MV-4-11 (cell line): ENCODE measurements around the gene OR6M1.

Source experiments
- DNase-seq: peaks from one replicate; lab custom pipeline; 2025; lab: John Stamatoyannopoulos, UW

OR6M1 gene

DNA sequence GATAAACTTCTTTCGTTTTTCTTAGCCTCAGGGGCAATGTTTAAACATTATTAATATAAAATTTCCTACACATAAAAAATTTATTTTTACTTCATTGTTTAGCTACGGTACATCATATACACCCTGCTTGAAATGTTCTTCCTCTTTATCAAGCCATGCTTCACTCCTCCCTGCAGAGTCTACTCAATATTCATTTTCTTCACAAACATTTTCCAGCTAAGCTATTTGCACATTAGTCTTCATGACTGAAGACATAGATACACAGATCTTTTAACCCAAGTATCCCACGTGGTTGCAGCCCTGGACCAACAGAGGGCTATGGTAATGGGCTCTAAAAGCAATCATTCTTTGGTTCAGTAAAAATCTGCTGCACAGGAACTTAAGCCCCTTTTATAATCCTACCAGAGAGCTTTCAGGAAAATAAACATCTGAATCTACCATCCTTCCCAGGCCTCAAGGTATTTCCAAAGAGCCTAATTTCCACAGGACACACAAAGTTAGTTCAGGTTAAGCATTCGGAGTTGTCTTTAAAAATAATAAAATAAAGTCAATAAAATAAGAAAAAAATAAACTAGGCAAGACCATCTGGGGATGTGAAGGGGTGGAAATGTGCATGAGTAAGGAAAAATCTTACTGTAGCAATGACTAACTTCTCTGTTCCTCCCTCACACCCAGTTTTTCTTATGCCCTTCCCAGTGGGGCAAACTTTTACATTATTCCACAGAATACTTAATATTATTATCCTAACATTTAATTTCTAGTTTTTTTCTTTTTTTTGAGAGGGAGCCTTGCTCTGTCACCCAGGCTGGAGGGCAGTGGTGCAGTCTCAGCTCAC lies 30.2 kb downstream of the OR6M1 start:
- DNase-seq: no peak

DNA sequence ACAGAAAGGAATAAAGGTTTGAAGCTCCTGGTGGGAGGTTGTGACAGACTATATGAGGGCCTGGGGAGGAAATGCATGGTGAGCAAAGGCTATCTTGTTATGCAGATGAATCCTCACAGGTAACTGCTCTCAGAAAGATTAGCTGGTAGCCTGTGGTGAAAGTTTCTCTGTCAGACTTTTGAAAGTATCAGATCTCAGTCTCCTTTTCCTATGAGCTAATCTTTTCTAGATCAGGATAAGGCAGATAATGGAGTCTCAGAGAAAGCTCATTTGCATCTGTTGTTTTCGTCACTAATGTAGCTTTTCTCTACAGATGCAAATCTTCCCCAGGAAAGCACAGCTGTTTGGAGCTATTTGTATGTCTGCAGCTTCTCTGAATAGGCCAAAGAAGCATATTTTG lies 30.9 kb downstream of the OR6M1 start:
- no peak for DNase-seq

DNA sequence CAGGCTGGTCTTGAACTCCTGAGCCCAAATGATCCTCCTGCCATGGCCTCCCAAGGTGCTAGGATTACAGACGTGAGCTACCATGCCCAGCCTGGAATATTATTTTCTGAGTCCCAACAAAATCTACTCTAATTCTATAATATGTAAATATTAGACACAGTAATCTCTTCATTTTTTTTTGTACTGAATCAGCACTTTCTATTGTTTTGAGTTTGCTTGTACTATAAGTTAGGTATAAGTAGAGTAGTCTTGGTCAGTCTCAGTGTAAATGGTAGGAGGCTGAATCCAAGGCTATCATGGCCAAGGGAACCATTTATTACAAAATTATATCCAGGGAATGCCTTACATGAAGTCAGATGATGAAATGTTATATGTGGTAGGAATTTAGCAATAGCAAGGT lies 32.2 kb downstream of the OR6M1 start:
- no peak for DNase-seq

DNA sequence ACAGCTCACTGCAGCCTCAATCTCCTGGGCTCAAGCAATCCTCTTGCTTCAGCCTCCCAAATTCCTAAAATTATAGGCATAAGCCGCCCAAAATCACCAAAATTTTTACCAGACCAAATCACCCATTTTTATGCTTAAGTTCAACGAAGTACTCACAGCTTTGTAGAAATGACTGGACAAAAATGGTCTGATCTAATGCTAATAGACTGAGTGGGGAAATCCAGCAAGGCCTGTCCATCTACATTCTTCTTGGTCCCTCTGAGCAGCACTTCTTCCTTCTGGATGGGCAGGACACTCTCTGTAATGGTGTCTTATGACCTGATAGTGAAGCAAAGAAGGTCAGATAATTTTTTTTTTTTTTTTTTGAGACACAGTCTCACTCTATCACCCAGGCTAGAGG lies 33.1 kb downstream of the OR6M1 start:
- DNase-seq: no peak

DNA sequence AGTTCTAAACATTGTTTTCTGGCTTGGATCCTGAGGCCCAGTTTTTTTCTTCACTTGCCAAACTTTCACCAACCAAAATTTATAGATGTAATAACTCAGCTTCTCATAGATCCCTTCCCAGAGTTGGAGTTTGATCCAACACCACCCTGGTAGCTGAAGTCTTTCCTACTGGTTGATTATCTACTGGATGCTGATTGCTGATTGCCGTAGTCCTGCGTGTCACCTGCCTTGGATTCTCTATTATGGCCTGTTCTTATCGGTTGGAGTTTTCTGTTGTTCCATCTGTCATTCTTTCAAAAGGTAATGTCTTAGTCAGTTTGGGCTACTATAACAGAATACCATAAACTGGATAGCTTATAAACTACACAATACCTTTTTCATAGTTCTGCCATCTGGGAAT lies 34.5 kb downstream of the OR6M1 start:
- DNase-seq: no peak

DNA sequence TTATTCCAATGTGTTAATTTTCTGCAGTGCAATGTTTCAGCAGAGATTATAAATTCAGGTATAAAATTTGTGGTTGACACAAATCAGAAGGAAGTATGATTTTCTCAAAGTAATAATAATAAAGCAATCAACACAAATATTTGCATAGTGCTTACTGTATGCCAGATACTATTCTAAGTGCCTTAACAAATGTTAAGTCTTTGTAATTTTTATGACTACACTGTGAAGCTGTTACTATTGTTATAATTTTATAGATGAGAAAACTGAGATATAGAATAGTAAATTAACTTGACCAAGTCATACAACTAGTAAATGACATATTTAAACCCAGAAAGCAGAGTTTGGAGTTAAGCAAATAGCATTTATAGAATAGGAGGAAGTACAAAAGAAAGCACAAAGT lies 35.4 kb downstream of the OR6M1 start:
- no peak for DNase-seq

DNA sequence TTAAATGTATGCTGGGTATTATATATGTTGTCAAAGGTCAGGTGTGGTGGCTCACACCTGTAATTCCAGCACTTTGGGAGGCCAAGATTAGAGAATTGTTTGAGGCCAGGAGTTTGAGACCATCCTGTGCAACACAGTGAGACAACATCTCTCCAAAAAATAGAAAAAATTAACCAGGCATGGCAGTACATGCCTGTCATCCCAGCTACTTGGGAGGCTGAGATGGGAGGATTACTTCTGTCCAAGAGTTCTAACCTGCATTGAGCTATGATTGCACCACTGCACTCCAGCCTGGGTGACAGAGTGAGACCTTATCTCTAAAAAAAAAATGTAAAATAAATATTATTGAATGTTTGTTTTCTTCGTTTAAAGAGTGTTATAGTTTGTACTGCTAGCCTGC lies 40.5 kb downstream of the OR6M1 start:
- no peak for DNase-seq

DNA sequence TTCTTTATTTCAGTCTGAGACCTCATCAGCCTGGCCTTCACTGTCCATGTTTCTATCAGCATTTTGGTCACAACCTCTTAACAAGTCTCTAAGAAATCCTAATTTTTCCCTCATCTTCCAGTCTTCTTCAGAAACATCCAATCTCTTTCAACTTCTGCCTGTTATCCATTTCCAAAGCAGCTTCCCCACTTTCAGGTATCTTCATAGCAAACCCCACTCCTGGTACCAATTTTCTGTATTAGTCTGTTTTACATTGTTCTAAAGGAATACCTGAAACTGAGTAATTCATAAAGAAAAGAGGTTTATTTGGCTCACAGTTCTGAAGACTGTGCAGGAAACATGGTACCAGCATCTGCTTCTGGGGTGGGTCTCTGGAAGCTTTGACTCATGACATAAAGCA lies 43.7 kb downstream of the OR6M1 start:
- no peak for DNase-seq

DNA sequence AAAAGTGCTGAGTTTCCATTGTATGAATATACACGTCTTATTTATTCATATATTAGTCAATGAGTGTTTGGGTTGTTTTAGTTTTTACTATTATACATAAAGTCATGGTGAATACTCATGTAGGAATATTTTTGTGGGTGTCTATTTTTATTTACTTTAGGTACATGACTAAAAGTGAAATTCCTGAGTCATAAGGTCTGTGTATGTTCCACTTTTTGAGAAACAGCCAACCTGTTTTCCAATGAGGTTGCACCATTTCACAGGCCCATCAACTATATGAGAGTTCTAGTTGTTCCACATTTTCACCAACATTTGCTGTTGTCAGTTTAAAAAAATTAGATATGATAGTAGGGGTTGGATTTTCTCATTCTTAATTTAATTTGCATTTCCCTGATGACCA lies 45.3 kb downstream of the OR6M1 start:
- no peak for DNase-seq

DNA sequence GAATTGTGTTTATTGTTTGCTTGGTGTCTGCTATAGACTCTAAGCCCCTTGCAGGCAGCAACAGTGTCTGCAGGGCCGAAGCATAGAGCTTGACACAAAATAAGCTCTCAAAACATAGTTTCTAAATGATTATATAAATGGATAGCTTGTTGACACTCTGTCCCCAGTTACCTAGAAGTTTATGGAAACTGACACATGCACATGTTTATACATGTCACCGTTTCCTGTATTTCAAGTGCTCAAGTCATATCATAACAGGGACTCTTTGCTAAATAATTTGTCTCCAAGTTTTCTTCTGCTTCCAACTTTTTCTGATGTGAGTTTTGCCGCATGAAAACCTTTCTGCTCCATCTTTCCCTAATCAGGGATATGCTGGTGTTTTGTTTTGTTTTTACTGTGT lies 48.2 kb downstream of the OR6M1 start:
- no peak for DNase-seq

DNA sequence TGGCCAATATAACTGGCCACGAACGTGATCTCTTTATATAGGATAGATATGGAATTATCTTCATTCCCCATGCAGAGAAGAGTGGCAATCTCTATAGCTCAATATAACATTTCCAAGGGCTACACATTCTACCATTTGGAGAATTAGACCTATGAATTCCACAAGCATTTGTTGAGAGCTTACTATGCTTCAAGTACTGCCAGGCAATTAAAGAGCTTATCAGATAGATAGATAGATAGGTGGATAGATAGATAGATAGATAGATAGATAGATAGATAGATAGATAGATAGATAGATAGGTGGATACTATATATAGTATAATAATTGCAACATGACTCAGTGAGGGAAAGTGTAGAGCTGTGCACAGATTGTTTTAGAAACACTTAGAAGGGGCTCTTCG lies 50.3 kb downstream of the OR6M1 start:
- no peak for DNase-seq
